ENCODE measurements around the gene SZRD1.
A peak's percentile ranks its signal among the peaks of the same experiment; 100 is the strongest.
"Not testable (repeated sequence)": the region's sequence is repeated elsewhere in the genome, so short reads cannot be mapped to it uniquely, and the experiment has no call there.

The SZRD1 gene, protein sequence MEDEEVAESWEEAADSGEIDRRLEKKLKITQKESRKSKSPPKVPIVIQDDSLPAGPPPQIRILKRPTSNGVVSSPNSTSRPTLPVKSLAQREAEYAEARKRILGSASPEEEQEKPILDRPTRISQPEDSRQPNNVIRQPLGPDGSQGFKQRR

GRCh38 chr1:16366722-16367257, at the start of gene SZRD1:
Gene SZRD1, plus strand, starts transcription at chr1:16367242. Its CDS starts 16 bp downstream, at chr1:16367258.
- DNase-seq (ENCODE audit: low spot score) = peak; percentile 92

DNA sequence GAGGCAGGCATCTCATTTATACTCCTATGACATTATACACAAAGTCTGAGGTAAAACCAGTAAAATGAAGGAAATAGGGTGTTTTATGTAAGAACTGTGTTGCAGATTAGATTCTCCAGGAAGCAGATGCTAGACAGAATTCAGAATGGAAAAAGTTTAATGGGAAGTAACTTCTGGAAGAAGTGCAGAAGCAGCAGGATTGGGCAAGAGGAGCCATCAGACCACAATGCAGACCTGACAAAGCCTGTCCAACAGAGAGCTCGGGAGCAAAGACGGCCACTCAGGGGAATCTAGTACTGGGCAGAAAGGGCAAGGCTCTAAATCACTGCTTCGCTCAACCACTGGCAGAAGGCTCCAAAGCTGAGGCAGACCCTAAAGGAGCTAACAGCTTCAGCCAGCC, 48.5 kb upstream of the SZRD1 start:
- no peak for DNase-seq (ENCODE audit: low spot score)

DNA sequence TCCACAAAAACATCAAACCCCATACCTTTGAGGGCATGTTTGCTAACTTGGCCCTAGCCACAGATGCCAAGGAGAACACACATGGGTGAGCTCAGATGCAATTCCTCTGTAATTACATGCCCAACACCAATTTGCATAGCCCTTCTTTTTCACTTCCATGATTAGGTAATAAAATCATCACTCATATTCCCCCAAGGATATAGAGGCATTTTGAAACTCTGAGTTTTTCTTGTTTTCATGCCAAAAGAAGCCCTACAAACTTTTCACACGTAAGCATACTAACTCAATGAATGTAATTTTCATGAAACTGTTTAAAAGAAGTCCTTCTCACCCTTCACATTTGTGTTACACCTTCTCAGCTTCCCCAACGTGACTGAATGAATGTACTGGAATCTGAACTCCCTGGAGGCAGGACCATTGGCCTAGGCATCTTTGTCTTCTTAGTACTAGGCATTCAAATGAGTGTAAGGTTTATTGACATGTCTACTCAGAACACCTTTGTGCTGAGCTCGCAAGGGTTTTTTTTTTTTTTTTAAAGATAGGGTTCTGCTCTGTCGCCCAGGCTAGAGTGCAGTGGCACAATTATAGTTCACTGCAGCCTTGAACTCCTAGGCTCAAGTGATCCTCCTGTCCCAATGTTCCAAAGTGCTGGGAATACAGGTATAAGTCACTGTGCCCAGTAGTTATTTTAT, 45.7 kb upstream of the SZRD1 start:
- DNase-seq (ENCODE audit: low spot score) = no peak

- no peak for DNase-seq (ENCODE audit: low spot score)
These were observed 42.6 kb upstream of the SZRD1 start for GRCh38 chr1:16324456-16324890.

GRCh38 chr1:16326833-16327404, 40.1 kb upstream of the SZRD1 start:
- no peak for DNase-seq (ENCODE audit: low spot score)

DNA sequence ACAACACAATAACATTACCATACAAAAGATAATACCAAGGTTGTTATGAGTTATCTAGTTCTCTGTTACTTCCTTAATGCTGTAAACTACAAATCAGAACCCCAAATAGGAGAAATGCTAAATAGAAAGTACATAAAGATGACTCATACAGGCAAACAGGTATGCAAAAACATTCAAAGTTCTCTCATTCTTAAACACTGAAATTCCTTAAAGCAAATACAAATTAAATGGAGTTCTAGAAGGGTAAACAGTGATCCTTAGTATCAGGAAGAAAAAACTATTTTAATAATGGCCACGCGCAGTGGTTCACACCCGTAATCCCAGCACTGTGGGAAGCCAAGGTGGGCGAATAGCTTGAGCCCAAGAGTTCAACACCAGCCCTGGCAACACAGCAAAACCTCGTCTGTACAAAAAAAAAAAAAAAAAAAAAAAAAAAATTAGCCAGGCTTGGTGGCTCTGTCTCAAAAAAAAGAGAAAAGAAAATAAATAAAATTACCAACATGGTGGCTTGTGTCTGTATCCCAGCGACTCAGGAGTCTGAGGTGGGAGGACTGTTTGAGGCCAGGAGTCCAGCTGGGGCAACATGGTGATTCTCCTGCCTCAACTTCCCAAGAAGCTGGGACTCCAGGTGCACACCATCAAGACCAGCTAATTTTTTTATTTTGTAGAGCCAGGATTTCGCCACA, 32.2 kb upstream of the SZRD1 start:
- no peak for DNase-seq (ENCODE audit: low spot score)

GRCh38 chr1:16338961-16339360, 28.1 kb upstream of the SZRD1 start:
- no peak for DNase-seq (ENCODE audit: low spot score)

GRCh38 chr1:16340673-16341072, 26.4 kb upstream of the SZRD1 start:
- no peak for DNase-seq (ENCODE audit: low spot score)

DNA sequence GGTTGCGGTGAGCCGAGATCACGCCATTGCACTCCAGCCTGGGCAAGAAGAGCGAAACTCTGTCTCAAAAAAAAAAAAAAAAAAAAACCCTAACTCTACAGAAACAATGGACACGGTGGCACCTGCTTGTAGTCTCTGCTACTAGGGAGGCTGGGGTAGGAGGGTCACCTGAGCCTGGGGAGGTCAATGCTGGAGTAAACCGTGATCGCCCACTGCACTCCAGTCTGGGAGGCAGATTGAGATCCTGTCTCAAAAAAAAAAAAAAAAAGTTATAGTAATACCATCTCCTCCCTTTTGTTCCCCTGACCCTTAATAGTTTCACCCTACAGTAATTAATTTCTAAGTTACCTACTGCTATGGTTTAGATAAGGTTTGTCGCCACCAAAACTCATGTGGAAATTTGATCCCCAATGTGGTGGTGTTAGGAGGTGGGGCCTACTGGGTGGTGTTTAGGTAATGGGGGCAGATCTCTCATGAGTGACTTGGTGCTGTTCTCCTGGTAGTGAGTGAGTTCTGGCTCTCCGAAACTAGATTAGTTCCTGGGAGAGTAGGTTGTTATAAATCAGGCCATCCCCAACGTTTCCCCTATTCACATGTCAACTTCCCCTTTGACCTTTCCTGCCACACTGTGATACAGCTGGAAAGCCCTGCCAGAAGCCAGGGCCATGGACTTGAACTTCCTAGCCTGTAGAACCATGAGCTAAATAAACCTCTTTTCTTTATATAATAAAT, 24.5 kb upstream of the SZRD1 start:
- no peak for DNase-seq (ENCODE audit: low spot score)

DNA sequence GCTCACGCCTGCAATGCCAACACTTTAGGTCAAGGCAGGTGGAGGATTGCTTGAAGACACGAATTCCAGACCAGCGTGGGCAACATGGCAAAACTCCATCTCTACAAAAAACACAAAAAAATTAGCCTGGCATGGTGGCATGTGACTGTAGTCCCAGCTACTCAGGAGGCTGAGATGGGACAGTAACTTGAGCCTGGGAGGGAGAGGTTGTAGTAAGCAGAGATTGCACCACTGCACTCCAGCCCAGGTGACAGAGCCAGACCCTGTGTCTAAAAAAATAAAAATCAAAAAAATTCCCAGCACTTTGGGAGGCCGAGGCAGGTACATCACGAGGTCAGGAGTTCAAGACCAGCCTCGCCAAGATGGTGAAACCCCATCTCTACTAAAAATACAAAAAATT, 23.8 kb upstream of the SZRD1 start:
- DNase-seq (ENCODE audit: low spot score) = not testable (repeated sequence)

GRCh38 chr1:16348414-16349182, 18.4 kb upstream of the SZRD1 start:
- DNase-seq (ENCODE audit: low spot score) = no peak

DNA sequence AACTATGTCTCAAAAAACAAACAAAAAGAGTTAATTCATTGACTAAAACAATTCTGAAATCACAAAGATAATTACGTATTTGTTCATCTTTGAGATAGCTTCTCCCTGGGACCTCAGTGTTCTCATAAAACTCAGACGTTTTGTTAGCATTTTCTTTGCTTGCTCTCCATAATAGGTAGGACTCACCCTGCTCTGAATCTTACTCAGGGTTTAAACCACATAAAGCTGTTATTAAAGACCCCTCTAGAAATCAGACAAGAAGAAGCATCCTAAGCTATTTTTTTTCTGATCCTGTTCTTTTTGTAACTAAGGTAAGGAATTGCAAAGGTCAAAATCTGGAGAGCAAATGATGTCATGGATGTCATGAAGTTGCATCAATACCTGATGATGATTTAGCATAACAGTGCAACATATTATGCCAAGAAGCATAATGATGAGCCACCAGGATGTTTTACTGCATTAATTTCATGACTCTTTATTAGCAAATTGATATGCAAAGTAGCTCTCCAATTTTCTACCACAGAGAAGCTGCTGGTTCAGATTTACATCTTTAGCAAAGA, 17.1 kb upstream of the SZRD1 start:
- DNase-seq (ENCODE audit: low spot score) = no peak

DNA sequence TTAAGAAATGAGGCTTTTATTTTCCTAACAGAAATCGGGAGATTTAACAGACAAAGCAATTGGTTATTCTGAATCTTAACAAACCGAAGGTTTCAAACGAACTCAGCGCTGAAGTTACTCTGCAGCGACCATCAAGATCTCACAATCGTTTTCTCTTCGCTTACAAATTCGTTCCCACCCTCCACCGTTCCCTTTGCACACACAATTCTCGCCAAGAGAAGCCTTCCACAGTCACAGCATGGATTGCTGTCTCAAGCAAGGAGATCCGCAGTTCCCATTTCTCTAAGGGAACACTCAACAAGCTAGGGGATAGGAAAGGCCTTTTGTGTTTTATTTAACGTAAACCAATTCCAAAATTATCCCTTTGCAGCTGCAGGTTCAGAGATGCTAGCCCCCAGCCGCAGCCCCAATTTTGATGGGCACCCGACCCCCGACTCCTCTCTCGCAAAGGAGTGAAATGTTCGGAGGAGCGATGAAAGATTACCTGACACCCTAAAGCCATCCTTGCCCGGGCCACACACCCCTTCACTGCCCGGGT, 15.5 kb upstream of the SZRD1 start:
- no peak for DNase-seq (ENCODE audit: low spot score)

DNA sequence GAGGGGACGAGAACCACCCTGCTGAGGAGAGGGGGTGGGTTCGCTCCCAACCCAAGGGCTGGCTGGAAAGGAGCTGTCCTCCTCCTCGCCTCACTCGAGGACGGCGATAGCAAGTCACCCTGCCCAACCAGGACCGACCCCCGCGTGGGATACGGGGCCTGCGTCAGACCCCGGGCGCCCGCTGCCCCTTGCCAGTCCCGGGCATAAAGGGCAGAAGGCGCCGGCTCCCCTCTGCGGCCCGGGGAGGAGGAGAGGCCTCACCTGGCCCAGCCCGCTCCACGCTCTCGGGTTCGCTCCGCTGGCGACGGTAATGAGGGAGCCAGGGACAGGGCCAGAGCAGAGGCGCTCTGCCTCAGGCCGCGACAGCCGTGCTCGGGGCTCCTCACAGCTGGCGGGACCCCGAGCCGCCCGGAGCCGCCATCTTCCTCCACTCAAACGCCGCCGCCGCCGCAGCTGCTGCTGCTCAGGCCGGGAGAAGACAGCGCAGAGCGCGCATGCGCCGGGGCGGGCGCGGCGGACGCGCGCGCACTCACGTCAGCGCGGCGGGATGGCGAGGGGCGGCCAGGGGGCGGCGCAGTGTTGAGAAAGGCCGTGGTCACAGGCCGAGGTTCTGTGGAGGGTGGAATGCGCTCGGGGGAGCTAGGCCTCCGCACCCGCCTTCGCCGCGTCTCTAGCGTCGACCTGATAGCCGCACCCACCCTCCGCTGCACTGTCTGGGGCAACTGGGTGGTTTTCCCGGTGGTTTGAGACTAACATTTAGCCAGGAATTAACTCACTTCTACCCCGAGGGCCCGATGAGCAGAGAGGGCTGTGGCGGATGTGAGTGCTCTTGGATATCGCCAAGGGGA, 14.8 kb upstream of the SZRD1 start, which contains the start of gene FBXO42:
Gene FBXO42 (minus strand): TSS at position 487 of the 848 bp plus-strand sequence. CDS start 37,062 bp downstream, outside the sequence.
- peak; percentile 96 for DNase-seq (ENCODE audit: low spot score)

GRCh38 chr1:16352842-16353535, 14.1 kb upstream of the SZRD1 start:
- no peak for DNase-seq (ENCODE audit: low spot score)

DNA sequence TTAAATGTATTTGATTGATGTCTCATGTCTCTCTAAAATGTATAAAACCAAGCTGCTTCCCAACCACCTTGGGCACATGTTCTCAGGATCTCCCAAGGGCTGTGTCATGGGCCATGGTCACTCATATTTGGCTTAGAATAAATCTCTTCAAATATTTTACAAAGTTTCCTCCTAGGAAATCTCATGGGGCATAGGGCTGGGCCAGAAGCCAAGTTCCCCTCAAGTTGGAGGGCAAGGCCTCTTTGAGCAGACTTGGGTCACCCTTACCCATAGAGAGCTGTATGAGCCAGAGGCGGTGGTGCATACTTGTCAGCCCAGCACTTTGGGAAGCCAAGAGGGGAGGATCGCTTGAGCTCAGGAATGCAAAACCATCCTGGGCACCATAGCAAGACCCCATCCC, 12.4 kb upstream of the SZRD1 start:
- no peak for DNase-seq (ENCODE audit: low spot score)

DNA sequence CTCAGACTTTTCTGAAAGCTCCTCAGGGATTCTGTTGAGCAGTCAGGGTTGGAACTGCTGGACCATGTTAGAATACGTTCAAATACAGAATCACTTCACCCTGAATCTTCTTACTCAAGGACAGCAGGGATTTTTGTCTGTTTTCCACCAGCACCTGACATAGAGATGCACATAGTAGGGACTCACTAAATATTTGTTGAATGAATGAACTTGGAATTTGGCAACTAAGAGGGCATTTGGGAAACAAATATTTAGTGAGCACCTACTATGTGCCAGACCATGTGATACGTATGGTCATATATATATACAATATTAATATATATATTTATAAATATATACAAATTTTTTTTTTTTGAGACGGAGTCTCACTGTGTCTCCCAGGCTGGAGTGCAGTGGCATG, 10.2 kb upstream of the SZRD1 start:
- DNase-seq (ENCODE audit: low spot score) = no peak

GRCh38 chr1:16365146-16365498, 1.9 kb upstream of the SZRD1 start:
- DNase-seq (ENCODE audit: low spot score) = not testable (repeated sequence)
